IMR-90 (cell line): Measurements from ENCODE around the gene POU2F2. TPM values are rescaled to one million over a fixed set of nuclear protein-coding genes. Genes with fewer than 3 reads are reported as not detected.

ENCODE experiments used
- ATAC-seq: fragments of 200-7000 bp; cut with Tn5 transposase; 2 replicates; pipeline ENCODE4 v1.9.1; 2020; ENCODE audit warnings: low read depth, mild to moderate bottlenecking, moderate library complexity
- BruUV-seq: library from RNA; stranded (reverse); fragments of 400-500 nt; replicated peaks from 2 replicates; lab custom pipeline; 2021; lab: Mats Ljungman, UMichigan
- CTCF ChIA-PET: fragments of 300-600 bp; formaldehyde crosslinking; extraction: SDS; loops from one replicate; lab custom pipeline; 2021; ENCODE audit warnings: antibody characterized with exemption; lab: Yijun Ruan, JAX
- POLR2A ChIA-PET: fragments of 300-600 bp; sonication (Branson Sonifier 250); formaldehyde crosslinking; loops from one replicate; lab custom pipeline; 2022; ENCODE audit warnings: antibody characterized with exemption; ENCODE audit not compliant: unreplicated experiment; lab: Charles Lee
- DNase-seq: peaks from one replicate; pipeline ENCODE4 v3.0.0; 2013
- H2AFZ ChIP-seq: replicated peaks from 2 replicates; pipeline ENCODE3; 2013; ENCODE audit warnings: low read length, mild to moderate bottlenecking; ENCODE audit not compliant: poor library complexity
- H2AK5ac ChIP-seq: 2 replicates; pipeline ENCODE4 v1.6.1; 2013; ENCODE audit warnings: low read depth, low read length, inconsistent platforms
- H2AK9ac ChIP-seq: replicated peaks from 2 replicates; pipeline ENCODE3; 2013; ENCODE audit warnings: mild to moderate bottlenecking, low read depth, low read length, moderate library complexity; ENCODE audit not compliant: poor library complexity
- H2BK120ac ChIP-seq: 2 replicates; pipeline ENCODE4 v1.6.1; 2013; ENCODE audit warnings: low read depth, low read length, inconsistent platforms
- H2BK15ac ChIP-seq: 3 replicates; pipeline ENCODE4 v1.6.1; 2013; ENCODE audit warnings: low read depth, low read length, inconsistent platforms
- H2BK20ac ChIP-seq: 2 replicates; pipeline ENCODE4 v1.6.1; 2013; ENCODE audit warnings: low read depth, mild to moderate bottlenecking, inconsistent platforms, low read length, moderate library complexity
- H2BK5ac ChIP-seq: 2 replicates; pipeline ENCODE4 v1.6.1; 2013; ENCODE audit warnings: mild to moderate bottlenecking, low read depth, low read length, inconsistent platforms; ENCODE audit not compliant: poor library complexity, severe bottlenecking
- H3K14ac ChIP-seq: replicated peaks from 2 replicates; pipeline ENCODE4 v1.6.1; 2013; ENCODE audit warnings: low read depth, low read length, inconsistent platforms
- H3K18ac ChIP-seq: 2 replicates; pipeline ENCODE4 v1.6.1; 2013; ENCODE audit warnings: low read depth, low read length, control low read depth
- H3K23ac ChIP-seq: 2 replicates; pipeline ENCODE4 v1.6.1; 2013; ENCODE audit warnings: low read depth, low read length, inconsistent platforms
- H3K27ac ChIP-seq: 2 replicates; pipeline ENCODE4 v1.5.1; 2013; ENCODE audit warnings: mild to moderate bottlenecking, control low read depth, low read length; ENCODE audit not compliant: insufficient read depth
- H3K27me3 ChIP-seq: 2 replicates; pipeline ENCODE4 v1.6.1; 2013; ENCODE audit warnings: low read length; ENCODE audit not compliant: control insufficient read depth, insufficient read depth
- H3K36me3 ChIP-seq: 2 replicates; pipeline ENCODE4 v1.6.1; 2013; ENCODE audit warnings: low read length, mixed read lengths; ENCODE audit not compliant: control insufficient read depth, insufficient read depth
- H3K4ac ChIP-seq: 2 replicates; pipeline ENCODE4 v1.6.1; 2013; ENCODE audit warnings: low read depth, low read length, inconsistent platforms
- H3K4me1 ChIP-seq: 2 replicates; pipeline ENCODE4 v1.6.1; 2013; ENCODE audit warnings: low read length, mixed read lengths; ENCODE audit not compliant: control insufficient read depth, insufficient read depth
- H3K4me2 ChIP-seq: 2 replicates; pipeline ENCODE4 v1.6.1; 2013; ENCODE audit warnings: low read depth, mild to moderate bottlenecking, control low read depth, low read length, moderate library complexity
- H3K4me3 ChIP-seq: 2 replicates; pipeline ENCODE4 v1.5.1; 2013; ENCODE audit warnings: low read depth, mild to moderate bottlenecking, control low read depth, low read length, moderate library complexity; ENCODE audit not compliant: insufficient read depth
- H3K56ac ChIP-seq: 2 replicates; pipeline ENCODE4 v1.6.1; 2013; ENCODE audit warnings: low read length, inconsistent platforms; ENCODE audit not compliant: insufficient read depth; ENCODE audit errors: extremely low read depth
- H3K79me1 ChIP-seq, 2 experiments: 2 replicates each; pipeline ENCODE4 v1.6.1; 2013; ENCODE audit warnings: low read length in 2 of 2, inconsistent platforms in 1 of 2, low read depth in 1 of 2
- H3K9ac ChIP-seq: 2 replicates; pipeline ENCODE4 v1.6.1; 2013; ENCODE audit warnings: low read depth, low read length, control low read depth
- H3K9me1 ChIP-seq: 2 replicates; pipeline ENCODE4 v1.6.1; 2013; ENCODE audit warnings: low read length, inconsistent platforms; ENCODE audit not compliant: insufficient read depth
- H3K9me3 ChIP-seq: 2 replicates; pipeline ENCODE4 v1.6.1; 2013; ENCODE audit warnings: low read length; ENCODE audit not compliant: control insufficient read depth, insufficient read depth
- H4K20me1 ChIP-seq: 2 replicates; pipeline ENCODE4 v1.6.1; 2013; ENCODE audit warnings: low read length, inconsistent platforms; ENCODE audit not compliant: insufficient read depth
- H4K5ac ChIP-seq: 2 replicates; pipeline ENCODE4 v1.6.1; 2013; ENCODE audit warnings: mild to moderate bottlenecking, low read depth, low read length, control low read depth
- H4K8ac ChIP-seq, 2 experiments: 2 replicates each; pipeline ENCODE4 v1.6.1; 2013; ENCODE audit warnings: low read depth in 2 of 2, low read length in 2 of 2, control low read depth in 1 of 2, inconsistent platforms in 1 of 2
- H4K91ac ChIP-seq: 2 replicates; pipeline ENCODE4 v1.6.1; 2013; ENCODE audit warnings: low read depth, low read length, inconsistent platforms; ENCODE audit not compliant: insufficient read depth
- FOS ChIP-seq: fragments of 150-350 bp; IDR thresholded peaks from 2 replicates; pipeline ENCODE4 v1.6.1; 2016; ENCODE audit warnings: low read depth, low read length
- MXI1 ChIP-seq: IDR thresholded peaks from 2 replicates; pipeline ENCODE4 v1.6.1; 2012; ENCODE audit warnings: low read depth, mild to moderate bottlenecking, low read length, moderate library complexity, borderline replicate concordance
- NFE2L2 ChIP-seq: fragments of 150-350 bp; IDR thresholded peaks from 2 replicates; pipeline ENCODE4 v1.6.1; 2016; ENCODE audit warnings: low read depth, mild to moderate bottlenecking, low read length
- RCOR1 ChIP-seq: IDR thresholded peaks from 2 replicates; pipeline ENCODE4 v1.6.1; 2012; ENCODE audit warnings: mild to moderate bottlenecking, low read length, improper control_type of control experiment; ENCODE audit not compliant: insufficient replicate concordance
- WGBS, 2 experiments: methylation state at CpG; one replicate each; pipeline versions ENCODE4 v1.1.5 to v1.1.7; 2013; ENCODE audit warnings: missing lambda C conversion rate in 2 of 2; ENCODE audit not compliant: insufficient read length in 1 of 2; ENCODE audit errors: extremely low coverage in 2 of 2; 5-methylcytosine and 5-hydroxymethylcytosine counted together
- dilution Hi-C: fragments of 300-500 bp; cut with HindIII; formaldehyde crosslinking; loops from one replicate; pipeline ENCODE4 v1.14.3; 2018; ENCODE audit warnings: low sequenced_read_pairs; ENCODE audit not compliant: unreplicated experiment
- in situ Hi-C: fragments of 300-500 bp; cut with MboI; formaldehyde crosslinking; loops from 3 replicates; pipeline ENCODE4 v1.14.3; 2019; ENCODE audit warnings: low sequenced_read_pairs, inconsistent platforms, mixed read lengths
- intact Hi-C: fragments of 100-400 bp; cut with micrococcal nuclease; formaldehyde crosslinking; loops from 2 replicates; pipeline ENCODE4 v1.10.0; 2022
- polyA plus RNA-seq, 3 experiments: library from polyadenylated mRNA; depleted of rRNA; stranded (reverse); fragments of >200 nt; gene quantifications; 2 replicates each; pipeline ENCODE4 v1.2.3, GENCODE V29; 2012; ENCODE audit warnings: low replicate concordance in 1 of 3
- total RNA-seq: library from RNA; depleted of rRNA; stranded (reverse); fragments of >200 nt; gene quantifications from 2 replicates; pipeline ENCODE4 v1.2.3, GENCODE V29; 2012

POU2F2 gene
- total and polyA plus RNA-seq, 2 of the 4 experiments (the other 2 are of a cell fraction) = 0.54 to 5.0 TPM

GRCh38 chr19:42159942-42160341 is 27.7 kb upstream of the POU2F2 start:
- DNase-seq (no peak), ATAC-seq (no peak)
- H2AFZ ChIP-seq = no peak overlapping the region
- H3K14ac ChIP-seq = no peak overlapping the region
- H3K56ac ChIP-seq = no peak overlapping the region
- no peak overlapping the region for H3K23ac ChIP-seq
- no peaks in the 10 kb centered on the region for H3K36me3 ChIP-seq
- no peak overlapping the region for H3K27ac ChIP-seq
- intact Hi-C loops (no loop called here), in situ Hi-C loops (no loop called here), dilution Hi-C loops (no loop called here)
- H2BK120ac ChIP-seq = no peak overlapping the region
- no peak overlapping the region for H3K4me3 ChIP-seq
- H3K9me3 ChIP-seq = no peaks in the 10 kb centered on the region
- WGBS, 2 experiments = 43% methylated on average over 1 of the region's 7 CpGs; no CpG with 5 or more reads in 1 of the 2 experiments
- peaks cover 86% of the 10 kb centered on the region for H3K27me3 ChIP-seq
- no peak overlapping the region for H3K18ac ChIP-seq
- H3K9me1 ChIP-seq = no peaks in the 10 kb centered on the region
- H2AK9ac ChIP-seq = no peak overlapping the region
- H2BK5ac ChIP-seq = no peak overlapping the region
- no peak overlapping the region for H3K4me2 ChIP-seq
- H4K91ac ChIP-seq = no peak overlapping the region
- H3K79me1 ChIP-seq = no peaks in the 10 kb centered on the region
- H3K4me1 ChIP-seq = no peaks in the 10 kb centered on the region
- no peak overlapping the region for H2AK5ac ChIP-seq
- no peak overlapping the region for H2BK20ac ChIP-seq
- POLR2A ChIA-PET = no interaction called here
- H2BK15ac ChIP-seq = no peak overlapping the region
- no peak overlapping the region for H3K9ac ChIP-seq
- TF ChIP-seq FOS (no peak), NFE2L2 (no peak), RCOR1 (no peak), MXI1 (no peak)
- H4K20me1 ChIP-seq = no peaks in the 10 kb centered on the region
- BruUV-seq = no TSS peak
- H3K4ac ChIP-seq = no peak overlapping the region
- H4K5ac ChIP-seq = no peak overlapping the region
- CTCF ChIA-PET = no interaction called here
- H4K8ac ChIP-seq = no peak overlapping the region
